Measurements from ENCODE around the gene MAP1LC3B.

GRCh38 chr16:87409153-87409552 lies 17.0 kb downstream of the MAP1LC3B start:
- no peak for TF ChIP-seq CTCF (tag by site-specific recombination; IDR thresholded peaks at IDR 0.05)
- TF ChIP-seq GLIS2 (tag by site-specific recombination; IDR thresholded peaks at IDR 0.05), result no peak
- TF ChIP-seq SP2 (tag by site-specific recombination; IDR thresholded peaks at IDR 0.05), result no peak
